NCI-H1417 (cell line): ENCODE measurements around the gene C16orf54.
"Not testable (repeated sequence)": the region's sequence is repeated elsewhere in the genome, so short reads cannot be mapped to it uniquely, and the experiment has no call there.

Source experiments
- DNase-seq, 3 experiments: peaks; one replicate each; lab custom pipeline; 2025; lab: John Stamatoyannopoulos, UW

C16orf54 gene

DNA sequence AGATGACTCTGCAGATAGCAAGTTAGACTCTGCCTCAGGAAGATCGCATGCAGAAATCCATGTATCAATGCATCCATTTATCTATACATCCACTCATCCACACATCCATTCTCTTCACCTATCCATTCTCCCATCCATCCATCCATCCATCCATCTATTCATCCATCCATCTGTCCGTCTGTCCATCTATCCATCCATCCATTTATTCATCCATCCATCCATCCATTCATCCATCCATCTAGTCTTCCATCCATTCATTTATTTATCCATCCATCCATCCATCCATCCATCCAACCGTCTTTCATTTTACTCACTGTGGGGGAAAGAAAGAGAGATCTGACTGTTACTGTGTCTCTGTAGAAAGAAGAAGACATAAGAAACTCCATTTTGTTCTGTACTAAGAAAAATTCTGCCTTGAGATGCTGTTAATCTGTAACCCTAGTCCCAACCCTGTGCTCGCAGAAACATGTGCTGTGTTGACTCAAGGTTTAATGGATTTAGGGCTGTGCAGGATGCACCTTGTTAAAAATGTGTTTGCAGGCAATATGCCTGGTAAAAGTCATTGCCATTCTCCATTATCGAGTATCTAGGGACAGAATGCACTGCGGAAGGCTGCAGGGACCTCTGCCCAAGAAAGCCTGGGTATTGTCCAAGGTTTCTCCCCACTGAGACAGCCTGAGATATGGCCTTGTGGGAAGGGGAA lies 5.7 kb downstream of the C16orf54 start:
- not testable (repeated sequence) for DNase-seq

DNA sequence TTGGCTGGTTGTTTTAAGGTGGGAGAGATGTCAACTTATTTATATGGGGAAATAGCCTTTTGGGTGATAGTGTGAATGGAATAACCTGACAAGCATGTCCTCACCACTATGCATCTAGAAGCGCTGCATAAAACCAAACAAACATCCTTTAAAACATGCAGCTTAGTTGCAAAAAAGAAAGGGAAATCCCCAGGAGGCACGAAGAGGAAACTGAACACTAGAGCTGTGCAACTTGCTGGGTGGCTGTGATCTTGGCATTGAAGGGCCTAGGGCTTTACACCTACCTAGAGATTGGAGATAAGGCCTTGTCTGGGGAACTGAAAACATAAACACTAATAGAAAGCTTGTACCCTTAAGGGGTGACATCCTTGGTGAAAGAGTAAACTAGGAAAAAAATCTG lies 7.3 kb downstream of the C16orf54 start:
- no peak for DNase-seq

DNA sequence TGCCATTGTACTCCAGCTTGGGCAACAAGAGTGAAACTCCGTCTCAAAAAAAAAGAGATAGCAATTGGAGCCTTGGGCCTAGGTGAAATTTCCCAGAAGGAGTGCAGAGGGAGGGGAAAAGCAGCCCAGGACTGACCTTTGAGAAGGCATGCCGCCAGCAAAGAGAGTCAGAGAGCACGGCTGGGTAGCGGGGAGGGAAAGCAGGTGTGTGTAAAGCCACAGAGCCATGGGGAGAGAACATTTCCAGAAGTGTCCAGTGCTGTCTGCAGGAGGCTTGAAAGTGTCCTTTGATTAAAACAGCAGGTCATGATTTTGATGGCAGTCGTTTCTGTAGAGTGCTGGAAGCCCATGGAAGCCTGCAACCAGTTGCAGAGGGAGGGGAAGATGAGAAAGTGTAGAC lies 8.1 kb downstream of the C16orf54 start:
- DNase-seq: peak in 1 of 3 experiments; percentile 20

DNA sequence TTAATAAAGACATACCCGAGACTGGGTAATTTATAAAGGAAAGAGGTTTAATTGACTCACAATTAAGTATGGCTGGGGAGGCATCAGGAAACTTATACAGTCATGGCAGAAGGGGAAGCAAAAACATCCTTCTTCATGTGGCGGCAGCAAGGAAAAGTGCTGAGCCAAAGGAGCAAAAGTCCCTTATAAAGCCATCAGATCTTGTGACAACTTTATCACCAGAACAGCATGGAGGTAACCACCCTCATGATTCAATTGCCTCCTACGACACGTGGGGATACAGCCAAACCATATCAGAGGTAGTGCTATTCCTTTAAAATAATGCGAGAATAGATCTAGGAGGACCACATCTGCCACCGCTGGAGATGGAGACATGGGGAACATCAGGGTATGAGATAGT lies 9.0 kb downstream of the C16orf54 start:
- DNase-seq: no peak

DNA sequence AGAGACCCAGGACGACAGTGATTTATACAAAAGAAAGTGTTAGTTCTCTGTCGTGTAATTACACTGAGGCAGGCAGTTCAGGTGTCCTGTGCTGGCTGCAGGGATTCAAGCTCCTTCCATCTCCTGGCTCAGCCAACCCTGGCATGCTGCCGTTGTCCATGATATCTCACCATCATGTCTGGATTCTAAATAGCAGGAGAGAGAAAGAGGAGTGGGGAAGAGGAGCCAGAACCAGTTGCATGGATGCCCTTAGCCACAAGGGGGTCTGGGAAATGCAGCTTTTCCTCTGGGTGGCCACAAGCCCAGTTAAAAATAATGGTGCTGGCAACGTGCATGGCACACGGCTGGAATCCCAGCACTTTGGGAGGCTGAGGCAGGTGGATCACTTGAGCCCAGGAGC lies 9.7 kb downstream of the C16orf54 start:
- DNase-seq: peak in 1 of 3 experiments; percentile 2

DNA sequence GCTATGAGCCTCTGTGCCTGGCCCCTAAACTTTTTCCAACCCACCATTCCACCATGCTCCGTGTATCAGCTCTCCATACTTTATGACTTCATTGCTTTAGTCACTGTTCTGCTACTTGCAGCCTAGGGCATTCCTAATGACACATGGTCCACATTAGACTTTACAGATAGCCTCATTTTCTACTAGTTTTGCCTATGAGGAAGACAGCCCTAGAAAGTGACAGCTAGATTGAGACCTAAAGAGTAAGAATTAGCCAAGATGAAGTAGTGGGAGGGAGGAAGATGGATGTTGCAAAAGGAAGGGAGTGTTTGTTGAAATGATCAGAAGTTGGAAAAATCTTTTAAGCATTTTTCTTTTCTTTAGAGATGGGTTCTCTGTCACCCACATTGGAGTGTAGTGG lies 11.0 kb downstream of the C16orf54 start:
- DNase-seq: no peak

DNA sequence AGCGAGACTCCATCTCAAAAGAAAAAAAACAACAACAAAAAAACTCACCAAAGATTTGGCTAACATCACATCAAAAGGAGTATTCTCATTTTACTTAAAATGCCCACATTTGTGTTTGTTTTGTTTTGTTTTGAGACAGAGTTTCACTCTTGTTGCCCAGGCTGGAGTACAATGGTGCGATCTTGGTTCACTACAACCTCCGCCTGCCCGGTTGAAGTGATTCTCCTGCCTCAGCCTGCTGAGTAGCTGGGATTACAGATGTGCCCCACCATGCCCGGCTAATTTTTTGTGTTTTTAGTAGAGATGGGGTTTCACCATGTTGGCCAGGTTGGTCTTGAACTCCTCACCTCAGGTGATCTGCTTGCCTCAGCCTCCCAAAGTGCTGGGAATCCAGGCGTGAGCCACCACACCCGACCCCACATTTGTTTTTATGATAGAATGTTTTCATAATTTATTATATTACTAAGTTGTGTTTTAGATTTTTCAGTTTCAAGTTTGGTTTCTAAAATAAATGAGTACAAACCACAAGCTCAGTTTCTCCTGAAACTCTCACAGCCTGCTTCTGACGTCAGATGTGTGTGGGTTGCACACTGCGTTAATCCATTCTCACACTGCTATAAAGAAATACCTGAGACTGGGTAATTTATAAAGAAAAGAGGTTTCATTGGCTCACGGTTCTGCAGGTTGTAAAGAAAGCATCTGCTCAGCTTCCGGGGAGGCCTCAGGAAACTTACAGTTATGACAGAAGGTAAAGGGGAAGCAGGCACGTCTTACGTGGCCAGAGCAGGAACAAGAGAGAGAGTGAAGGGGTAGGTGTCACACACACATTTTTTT lies 13.8 kb downstream of the C16orf54 start:
- not testable (repeated sequence) for DNase-seq

DNA sequence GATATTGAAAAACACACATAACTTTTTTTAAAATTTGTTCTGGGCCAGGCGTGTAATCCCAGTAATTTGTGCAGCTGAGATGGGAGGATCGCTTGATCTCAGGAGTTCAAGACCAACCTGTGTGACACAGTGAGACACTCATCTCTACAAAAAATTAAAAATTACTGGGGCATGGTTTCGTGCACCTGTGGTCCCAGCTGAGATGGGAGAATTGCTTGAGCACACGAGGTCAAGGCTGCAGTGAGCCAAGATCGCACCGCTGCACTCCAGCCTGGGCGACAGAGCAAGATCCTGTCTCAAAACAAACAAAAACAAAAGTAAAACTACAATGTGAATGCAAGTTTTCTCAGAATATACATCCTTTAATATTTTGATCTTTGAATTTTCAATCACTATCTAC lies 15.1 kb downstream of the C16orf54 start:
- DNase-seq: no peak

DNA sequence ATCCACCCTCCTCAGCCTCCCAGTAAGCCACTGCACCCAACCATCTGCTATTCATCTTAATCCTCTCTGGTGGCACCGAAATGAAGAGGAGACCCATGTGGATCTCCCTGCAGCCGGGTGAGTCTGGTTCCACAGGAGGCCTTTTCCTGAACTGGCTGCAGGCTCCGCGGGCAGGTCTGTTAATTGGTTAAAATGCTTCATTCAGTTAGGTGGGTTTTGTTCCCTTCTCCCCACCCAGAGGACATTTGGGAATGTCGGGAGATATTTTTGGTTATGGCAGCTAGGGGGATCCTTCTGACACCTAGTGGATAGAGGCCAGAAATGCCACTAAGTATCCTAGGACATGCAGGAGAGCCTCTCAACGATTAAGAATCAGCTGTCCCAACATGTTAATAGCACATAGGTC lies 16.7 kb downstream of the C16orf54 start:
- peak in 2 of 3 experiments; percentile 11 to 33 for DNase-seq

DNA sequence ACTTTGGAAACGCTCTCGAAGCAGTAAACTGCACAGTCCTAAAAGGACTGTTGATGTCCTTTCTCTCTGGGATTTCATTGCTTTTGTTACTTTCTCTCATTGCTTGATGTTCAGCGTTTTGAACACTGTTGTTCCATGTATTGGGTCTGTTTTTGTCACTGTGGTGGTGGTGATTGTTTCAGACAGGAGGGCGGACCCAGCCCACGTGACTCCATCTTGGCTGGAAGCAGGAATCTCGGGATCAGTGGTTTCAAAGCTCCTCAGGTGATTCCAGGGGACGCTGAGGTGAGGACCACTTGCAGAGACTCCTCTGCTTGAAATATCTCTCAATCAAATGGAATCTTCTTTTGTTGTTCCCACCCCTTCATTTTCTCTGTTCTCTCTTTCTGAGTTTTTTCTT lies 18.3 kb downstream of the C16orf54 start:
- DNase-seq: no peak

DNA sequence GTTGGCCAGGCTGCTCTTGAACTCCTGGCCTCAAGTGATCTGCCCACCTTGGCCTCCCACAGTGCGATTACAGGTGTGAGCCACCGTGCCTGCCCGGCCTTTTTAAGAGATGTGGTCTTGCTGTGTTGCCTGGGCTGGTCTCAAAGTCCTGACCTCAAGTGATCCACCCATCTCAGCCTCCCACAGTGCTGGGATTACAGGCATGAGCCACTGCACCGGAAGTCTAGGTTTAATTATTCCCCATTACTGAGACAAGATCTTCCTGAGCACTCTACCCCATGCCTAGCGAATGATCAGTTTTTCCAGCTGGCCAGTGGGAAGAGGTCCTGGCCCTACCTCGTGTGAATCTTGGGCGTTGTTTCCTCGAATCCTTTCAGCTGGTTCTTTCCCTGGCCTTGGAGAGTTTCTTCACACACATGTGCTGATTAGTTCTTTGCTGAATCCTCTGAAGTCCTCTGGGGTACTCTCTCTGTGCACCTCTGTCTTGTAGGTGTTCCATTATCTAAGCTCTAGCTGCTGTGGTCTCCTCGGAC lies 18.9 kb downstream of the C16orf54 start:
- no peak for DNase-seq

DNA sequence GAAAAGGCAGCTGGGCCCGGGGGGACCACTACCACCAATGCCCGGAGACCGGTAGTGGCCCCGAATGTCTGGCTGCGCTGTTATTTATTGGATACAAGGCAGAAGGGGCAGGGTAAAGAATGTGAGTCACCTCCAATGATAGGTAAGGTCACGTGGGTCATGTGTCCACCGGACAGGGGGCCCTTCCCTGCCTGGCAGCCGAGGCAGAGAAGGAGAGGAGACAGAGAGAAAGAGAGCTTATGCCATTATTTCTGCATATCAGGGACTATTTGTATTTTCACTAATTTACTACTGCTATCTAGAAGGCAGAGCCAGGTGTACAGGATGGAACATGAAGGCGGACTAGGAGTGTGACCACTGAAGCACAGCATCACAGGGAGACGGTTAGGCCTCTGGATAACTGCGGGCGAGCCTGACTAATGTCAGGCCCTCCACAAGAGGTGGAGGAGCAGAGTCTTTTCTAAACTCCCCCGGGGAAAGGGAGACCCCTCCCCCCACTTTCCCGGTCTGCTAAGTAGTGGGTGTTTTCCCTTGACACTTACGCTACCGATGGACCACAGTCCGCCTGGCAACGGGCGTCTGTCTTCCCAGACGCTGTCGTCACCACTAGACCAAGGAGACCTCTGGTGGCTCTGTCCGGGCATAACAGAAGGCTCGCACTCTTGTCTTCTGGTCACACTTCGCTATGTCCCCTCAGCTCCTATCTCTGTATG lies 24.5 kb downstream of the C16orf54 start:
- DNase-seq: peak; percentile 12 to 85 (median 70)

DNA sequence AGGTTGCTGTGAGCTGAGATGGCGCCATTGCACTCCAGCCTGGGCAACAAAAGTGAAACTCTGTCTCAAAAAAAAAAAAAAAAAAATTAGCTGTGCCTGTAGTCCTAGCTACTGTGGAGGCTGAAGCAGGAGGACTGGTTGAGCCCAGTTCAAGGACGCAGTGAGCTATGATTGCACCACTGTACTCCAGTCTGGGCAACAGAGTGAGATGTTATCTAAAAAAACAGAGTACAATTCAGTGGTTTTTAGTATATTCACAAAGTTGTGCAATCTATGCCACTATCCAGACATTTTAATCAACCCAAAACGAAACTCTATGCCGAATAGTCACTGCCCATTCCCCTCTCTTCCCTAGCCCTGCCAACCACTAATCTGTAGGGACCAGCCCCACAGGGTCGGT lies 25.1 kb downstream of the C16orf54 start:
- DNase-seq: no peak

DNA sequence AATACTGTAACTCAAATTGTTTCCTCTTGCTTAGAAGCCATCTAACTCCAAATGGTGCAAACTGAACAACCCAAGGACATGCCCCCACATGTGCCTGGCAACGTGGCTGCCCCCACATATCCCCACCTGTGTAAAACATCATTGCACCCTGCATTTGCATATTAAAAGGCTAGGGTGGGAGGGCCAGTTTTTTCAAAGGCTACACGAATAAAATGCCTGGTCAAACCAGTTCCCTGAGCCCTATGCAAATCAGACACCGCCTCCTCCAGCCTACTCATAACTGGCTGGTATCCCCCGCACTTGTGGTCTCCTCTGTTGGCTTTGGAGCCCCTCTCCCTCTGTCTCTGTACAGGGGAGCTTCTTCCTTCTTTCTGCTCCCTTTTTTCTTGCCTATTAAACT lies 26.7 kb downstream of the C16orf54 start:
- no peak for DNase-seq

DNA sequence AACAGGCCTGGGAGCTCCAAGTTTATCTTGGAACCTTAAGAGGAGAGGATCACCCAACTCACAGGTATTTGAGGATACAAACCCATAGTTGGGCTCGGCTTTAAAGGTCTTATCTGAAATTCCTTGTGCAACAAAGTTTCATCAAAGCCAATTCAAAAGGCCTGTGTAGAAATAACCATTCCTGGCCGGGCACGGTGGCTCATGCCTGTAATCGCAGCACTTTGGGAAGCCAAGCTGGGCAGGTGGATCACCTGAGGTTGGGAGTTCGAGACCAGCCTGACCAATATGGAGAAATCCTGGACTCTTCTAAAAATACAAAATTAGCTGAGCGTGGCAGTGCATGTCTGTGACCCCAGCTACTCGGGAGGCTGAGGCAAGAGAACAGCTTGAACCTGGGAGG lies 28.7 kb downstream of the C16orf54 start:
- no peak for DNase-seq

DNA sequence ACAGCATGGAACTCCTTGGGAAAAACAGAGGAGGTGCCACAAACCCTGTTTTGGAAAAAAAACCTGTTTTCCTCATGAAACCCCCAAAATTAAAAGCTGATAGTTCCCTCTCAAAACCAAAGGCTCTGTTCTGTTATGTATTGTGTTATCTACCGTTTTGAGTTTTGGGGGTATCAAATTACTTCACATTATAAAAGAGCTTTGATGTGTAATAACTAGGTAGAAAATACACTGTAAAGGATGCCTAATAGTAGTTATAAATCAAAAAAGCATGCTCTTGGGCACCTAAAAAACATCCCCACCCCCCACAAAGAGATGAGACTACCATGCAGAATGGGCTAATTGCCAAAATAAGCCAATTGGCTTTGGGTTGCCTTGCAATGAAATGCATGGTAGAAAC lies 30.8 kb downstream of the C16orf54 start:
- peak in 1 of 3 experiments; percentile 47 for DNase-seq

DNA sequence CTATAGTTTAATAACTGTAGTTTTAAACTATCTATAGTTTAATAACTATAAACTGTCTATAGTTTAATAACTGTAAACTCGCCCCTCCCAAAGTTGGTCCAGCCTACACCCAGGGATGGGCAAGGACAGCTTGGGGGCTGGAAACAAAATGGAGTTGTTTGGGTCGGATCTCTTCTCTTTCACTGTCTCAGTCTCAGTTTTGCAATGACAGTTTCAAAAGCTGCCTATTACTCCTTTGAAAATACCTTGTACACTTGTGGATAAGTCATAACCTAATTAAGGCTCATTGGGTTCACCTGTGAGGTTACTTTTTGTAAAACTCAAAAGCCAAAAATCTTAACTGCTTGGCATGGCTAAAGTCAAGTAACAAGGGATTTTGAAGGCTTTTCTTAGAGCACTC lies 31.4 kb downstream of the C16orf54 start:
- no peak for DNase-seq

DNA sequence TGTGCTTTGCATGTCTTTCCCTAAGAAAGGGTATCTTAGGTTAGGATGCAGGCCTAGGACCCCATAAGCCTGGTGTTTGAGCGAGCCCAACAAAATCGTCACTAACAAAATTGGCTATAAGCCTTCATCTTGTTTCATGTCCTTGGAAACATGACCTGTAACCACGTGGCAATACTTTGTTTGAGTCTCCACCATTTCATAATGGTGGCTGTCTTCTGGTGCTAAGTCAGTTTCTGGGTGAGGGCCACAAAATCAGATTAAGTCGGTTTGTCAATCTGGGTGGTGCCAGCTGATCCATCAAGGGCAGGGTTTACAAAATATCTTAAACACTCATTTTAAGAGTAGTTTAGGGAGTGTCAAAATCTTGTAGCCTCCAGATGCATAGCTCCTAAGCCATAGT lies 33.0 kb downstream of the C16orf54 start:
- DNase-seq: peak in 1 of 3 experiments; percentile 12

DNA sequence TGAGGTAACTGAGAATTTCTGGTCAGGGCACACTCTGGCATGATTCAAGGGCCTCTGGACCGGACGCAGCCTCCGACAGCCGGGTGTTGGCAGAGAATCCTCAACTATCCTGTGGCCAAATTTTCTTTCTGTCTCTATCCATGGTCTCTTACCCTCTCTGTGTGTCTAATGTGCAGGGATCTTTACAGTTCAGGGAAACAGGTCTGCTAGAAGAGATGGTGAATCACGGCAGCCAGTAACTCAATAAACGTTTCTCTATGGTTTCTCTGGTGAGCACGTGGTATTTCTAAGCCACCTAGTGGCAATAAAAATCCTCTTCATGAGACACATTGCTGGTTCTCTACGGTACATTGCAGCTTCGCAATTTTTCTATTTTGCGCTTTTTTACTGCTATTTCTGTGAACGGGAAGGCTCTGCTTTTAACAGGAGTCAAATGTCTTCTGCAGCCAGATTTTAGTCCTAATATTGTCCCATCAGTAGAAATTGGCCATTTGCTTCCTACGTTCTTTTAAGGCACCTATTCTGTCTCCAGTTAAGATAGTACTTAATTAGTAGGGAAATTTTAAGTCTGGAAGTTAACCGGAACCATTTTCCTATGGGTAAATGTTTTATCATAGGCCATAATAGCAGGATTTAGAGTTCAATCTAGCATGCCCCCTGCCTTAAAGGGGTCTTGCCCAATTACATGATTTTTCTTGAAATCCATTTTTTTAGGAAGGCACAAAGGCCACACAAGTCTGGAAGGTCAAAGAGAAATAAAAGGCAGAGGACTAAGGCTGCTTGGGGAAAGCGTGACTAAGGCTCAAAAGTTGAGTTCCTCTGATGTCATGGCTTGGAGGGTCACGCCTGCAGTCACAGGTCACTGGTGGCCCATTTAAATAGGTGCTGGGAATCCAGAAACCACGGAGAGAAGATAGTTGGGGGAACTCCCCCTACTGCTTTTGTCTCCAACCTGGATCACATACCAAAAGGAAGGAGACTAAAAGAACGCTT lies 35.3 kb downstream of the C16orf54 start:
- peak; percentile 3 to 56 (median 7) for DNase-seq

DNA sequence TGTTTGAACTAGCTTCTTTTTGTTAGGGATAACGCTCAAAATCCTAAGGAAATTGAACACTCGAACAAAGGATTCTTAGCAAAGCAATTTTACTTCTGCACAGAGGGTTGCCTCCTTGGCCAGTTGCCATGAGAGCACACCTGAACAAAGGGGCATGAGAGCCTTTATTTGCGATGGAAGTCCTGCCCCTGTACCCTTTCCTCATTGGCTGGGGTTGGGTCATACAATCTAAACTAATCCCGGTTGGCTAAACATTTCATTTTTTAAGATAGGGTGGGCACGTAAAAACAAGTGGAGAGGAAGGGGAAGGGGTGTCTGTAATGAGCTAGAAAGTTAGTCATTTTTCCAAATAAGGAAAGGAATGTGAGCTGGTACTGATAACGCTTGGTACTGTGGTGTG lies 36.1 kb downstream of the C16orf54 start:
- not testable (repeated sequence) for DNase-seq

DNA sequence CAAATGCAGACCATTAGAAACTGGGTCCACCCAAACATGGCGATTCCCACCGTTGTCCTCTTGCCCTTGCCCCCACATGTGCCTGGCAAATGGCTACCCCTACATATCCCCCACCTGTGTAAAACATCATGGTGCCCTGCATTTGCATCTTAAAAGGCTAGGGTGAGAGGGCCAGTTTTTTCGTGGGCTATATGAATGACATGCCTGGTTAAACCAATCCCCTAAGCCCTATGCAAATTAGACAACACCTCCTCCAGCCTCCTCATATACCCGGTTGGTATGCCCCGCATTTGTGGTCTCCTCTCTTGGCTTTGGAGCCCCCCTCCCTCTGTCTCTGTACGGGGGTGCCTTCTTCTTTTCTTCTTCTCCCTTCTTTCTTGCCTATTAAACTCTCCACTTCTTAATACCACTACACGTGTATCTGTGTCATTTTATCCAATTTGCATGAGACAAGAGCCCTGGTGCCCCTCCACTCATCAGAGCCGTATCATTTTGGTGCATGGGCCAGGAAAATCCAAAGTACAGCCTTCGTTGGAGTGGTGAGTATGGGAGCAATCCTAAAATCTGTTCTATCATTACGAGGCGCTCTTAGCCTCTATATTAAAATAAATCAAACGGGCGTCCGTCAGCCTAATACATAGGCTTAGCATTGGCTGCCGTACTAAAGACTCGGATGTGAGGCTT lies 36.7 kb downstream of the C16orf54 start:
- no peak for DNase-seq
